A549 (cell line): ENCODE data around the gene GNAS-AS1.

ENCODE experiments used
- CBX8 ChIP-seq: fragments of 200-600 bp; sonication (generic); IDR thresholded peaks from 2 replicates; pipeline ENCODE4 v1.6.1; 2016
- CHD2 ChIP-seq: fragments of 150-350 bp; IDR thresholded peaks from 2 replicates; pipeline ENCODE4 v1.6.1; 2014; ENCODE audit warnings: low read length; ENCODE audit not compliant: partially characterized antibody
- CTCF ChIP-seq: fragments of >200 bp; sonication (Bioruptor Twin); formaldehyde crosslinking; IDR thresholded peaks from 3 replicates; pipeline ENCODE4 v1.5.1; 2016
- E2F6 ChIP-seq: IDR thresholded peaks from 2 replicates; pipeline ENCODE4 v1.6.1; 2012; ENCODE audit warnings: low read depth, borderline replicate concordance
- EHMT2 ChIP-seq: fragments of 200-600 bp; sonication (generic); IDR thresholded peaks from 2 replicates; pipeline ENCODE4 v1.6.1; 2016; ENCODE audit warnings: antibody characterized with exemption, low read depth, mild to moderate bottlenecking, moderate library complexity
- MYC ChIP-seq: IDR thresholded peaks from 2 replicates; pipeline ENCODE4 v1.6.1; 2012; ENCODE audit warnings: mild to moderate bottlenecking, inconsistent platforms, low read length, improper control_type of control experiment, borderline replicate concordance
- POLR2A ChIP-seq: IDR thresholded peaks from 2 replicates; pipeline ENCODE4 v1.6.1; 2012; ENCODE audit warnings: mild to moderate bottlenecking, low read length
- RAD21 ChIP-seq, 2 experiments: fragments of >200 bp in 1 of 2; sonication (Bioruptor Twin) in 1 of 2; formaldehyde crosslinking in 1 of 2; IDR thresholded peaks in 1 of 2; conservative IDR thresholded peaks in 1 of 2; 2 replicates in 1 of 2; 3 replicates in 1 of 2; pipeline ENCODE4 v1.6.1; 2012 to 2018; ENCODE audit warnings: inconsistent platforms in 1 of 2
- RCOR1 ChIP-seq: fragments of 150-350 bp; IDR thresholded peaks from 2 replicates; pipeline ENCODE4 v1.6.1; 2014; ENCODE audit warnings: antibody characterized with exemption, low read length, low read depth
- RNF2 ChIP-seq: fragments of 200-600 bp; sonication (generic); IDR thresholded peaks from 2 replicates; pipeline ENCODE4 v1.6.1; 2016; ENCODE audit warnings: low read depth, mild to moderate bottlenecking, antibody characterized with exemption, moderate library complexity, borderline replicate concordance
- USF2 ChIP-seq: fragments of 450-650 bp; IDR thresholded peaks from 2 replicates; pipeline ENCODE4 v1.6.1; 2014; ENCODE audit warnings: antibody characterized with exemption
- TF ChIP-seq, protein P1 (sequence below): IDR thresholded peaks from 2 replicates; pipeline ENCODE4 v1.6.1; 2012
- TF ChIP-seq, protein P2 (sequence below): IDR thresholded peaks from 2 replicates; pipeline ENCODE4 v1.6.1; 2012

DNA sequence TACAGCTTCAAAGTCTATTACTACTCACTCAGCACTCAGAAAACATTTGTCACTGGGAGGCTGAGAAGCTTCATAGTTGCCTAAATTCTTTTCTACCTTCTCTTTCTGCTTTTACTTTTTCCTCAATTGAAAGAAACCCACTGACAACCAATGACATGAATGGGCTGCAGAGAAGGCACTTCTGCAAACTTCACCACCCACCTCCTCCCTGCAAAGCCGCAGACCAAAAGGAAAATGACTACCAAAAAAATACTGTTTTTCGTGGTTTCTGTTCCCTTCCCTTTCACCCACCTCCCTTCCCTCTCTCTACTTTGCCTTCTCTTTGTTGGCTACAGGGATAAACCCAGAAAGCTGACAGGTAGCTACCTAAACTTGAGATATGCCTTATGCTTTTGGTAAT, 3.2 kb downstream of the GNAS-AS1 start:
- TF ChIP-seq RAD21 (conservative IDR thresholded peaks at IDR 0.05 in 1 of 2, IDR thresholded peaks at IDR 0.05 in 1 of 2) (no peak), EHMT2 (no peak), POLR2A (no peak), RNF2 (no peak), CTCF (no peak), RCOR1 (no peak), MYC (no peak), E2F6 (no peak), CHD2 (no peak), USF2 (no peak), CBX8 (no peak)
- TF ChIP-seq, protein P1, sequence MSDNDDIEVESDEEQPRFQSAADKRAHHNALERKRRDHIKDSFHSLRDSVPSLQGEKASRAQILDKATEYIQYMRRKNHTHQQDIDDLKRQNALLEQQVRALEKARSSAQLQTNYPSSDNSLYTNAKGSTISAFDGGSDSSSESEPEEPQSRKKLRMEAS, result no peak
- TF ChIP-seq, protein P2, sequence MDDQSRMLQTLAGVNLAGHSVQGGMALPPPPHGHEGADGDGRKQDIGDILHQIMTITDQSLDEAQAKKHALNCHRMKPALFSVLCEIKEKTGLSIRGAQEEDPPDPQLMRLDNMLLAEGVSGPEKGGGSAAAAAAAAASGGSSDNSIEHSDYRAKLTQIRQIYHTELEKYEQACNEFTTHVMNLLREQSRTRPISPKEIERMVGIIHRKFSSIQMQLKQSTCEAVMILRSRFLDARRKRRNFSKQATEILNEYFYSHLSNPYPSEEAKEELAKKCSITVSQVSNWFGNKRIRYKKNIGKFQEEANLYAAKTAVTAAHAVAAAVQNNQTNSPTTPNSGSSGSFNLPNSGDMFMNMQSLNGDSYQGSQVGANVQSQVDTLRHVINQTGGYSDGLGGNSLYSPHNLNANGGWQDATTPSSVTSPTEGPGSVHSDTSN, result no peak
